Islet precursor cell (in vitro differentiated cells): ENCODE data around the gene CDC26.
A peak's percentile ranks its signal among the peaks of the same experiment; 100 is the strongest.
"Not testable (repeated sequence)": the region's sequence is repeated elsewhere in the genome, so short reads cannot be mapped to it uniquely, and the experiment has no call there.

Experiments
- DNase-seq: peaks from one replicate; pipeline ENCODE4 v3.0.0-alpha.2; 2018

Gene CDC26

DNA sequence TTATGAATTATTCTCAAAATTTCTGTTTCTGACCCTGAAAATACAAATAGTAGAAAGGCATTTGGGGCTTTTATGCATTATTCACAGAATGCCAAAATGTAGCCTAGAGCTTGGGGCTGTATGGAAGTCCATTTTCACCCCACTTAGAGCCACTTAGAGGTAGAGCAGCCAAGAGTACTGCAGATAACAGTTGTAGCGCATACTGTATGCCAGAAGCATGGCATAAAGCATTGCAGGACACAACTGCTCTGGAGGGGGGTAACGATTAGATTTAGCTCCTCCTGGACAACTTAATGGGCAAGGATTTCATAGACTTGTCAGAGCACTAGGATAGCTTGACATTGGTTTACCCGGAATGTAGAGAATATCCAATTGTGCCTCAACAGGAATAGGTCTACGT, 38.3 kb downstream of the CDC26 start:
- DNase-seq: no peak

DNA sequence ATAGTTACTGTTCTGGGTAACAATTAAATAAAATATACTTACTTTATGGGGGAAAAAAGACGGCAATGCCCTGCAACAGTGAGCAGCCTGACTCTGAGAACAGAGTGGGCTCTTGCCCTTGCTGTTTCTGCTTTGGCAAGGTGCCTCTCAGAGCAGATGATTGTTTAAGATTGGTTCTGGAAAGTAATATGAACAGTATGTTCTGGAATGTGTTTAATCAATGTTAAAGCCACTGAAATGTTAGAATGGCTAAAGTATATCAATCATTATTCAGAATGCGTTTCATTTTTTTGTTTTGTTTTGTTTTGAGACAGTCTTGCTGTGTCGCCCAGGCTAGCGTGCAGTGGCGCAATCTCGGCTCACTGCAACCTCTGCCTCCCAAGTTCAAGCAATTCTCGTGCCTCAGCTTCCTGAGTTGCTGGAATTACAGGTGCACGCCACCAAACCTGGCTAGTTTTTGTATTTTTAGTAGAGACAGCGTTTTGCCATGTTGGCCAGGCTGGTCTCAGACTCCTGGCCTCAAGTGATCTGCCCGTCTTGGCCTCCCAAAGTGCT, 39.6 kb downstream of the CDC26 start:
- DNase-seq: not testable (repeated sequence)

- DNase-seq: no peak
Measured at GRCh38 chr9:113231701-113232100, 43.7 kb downstream of the CDC26 start.

DNA sequence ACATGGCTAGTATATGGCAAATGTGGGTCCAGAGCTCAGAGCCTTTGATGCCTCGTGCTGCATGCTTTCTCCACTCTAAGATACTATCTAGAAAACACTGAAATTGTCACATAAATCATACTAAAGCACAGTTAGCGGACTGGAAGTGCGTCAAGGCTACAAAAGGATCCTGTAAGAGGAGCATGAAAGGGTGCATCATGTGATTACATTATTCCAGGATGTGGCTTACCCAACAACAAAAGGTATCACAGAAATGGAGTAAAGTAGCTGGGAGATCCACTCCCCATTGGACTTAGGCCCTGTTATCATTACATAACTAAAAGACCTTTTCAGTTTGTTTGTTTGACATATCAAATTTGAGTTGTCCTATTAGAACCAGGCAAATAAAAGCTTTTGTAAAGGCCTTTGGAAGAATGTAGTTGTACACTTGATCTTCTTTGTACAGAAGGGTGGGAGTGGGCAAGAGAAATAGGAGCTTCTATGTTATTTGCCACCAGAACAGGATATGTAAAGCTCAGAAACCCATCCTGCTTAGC, 47.2 kb downstream of the CDC26 start:
- DNase-seq: no peak

DNA sequence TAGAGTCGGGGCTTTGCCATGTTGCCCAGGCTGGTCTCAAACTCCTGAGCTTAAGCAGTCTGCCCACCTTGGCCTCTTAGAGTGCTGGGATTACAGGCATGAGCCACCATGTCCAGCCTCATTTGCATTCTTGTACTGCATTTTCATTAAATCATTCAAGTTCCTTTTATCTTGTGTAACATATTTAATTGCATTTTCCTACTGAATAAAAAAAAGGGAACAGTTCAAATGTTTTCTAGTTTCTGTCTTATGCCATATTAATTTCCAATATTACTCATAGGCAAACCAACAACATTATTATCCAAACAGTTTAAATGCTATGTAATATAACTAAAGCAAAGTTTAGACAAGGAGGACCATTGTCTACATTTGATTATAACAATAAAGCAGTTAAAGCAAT, 47.9 kb downstream of the CDC26 start:
- DNase-seq: no peak

DNA sequence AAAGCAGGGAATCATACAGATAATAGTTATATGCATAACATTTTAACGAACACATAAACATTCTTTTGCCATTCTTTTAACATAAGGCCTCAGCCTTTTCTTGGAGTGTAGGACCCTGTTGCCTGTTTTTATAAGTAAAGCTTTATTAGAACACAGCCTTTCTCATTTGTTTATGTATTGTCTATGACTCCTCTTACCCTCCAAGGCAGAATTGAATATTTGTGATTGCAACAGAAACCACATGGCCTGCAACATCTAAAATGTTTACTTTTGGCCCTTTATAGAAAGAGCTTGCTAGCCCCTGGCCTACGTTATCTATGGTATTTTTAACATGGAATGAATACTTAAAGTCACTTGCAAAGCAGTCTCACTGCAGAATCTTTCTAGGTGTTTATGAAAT, 51.4 kb downstream of the CDC26 start:
- no peak for DNase-seq

GRCh38 chr9:113222482-113222841, 52.9 kb downstream of the CDC26 start:
- DNase-seq: no peak

DNA sequence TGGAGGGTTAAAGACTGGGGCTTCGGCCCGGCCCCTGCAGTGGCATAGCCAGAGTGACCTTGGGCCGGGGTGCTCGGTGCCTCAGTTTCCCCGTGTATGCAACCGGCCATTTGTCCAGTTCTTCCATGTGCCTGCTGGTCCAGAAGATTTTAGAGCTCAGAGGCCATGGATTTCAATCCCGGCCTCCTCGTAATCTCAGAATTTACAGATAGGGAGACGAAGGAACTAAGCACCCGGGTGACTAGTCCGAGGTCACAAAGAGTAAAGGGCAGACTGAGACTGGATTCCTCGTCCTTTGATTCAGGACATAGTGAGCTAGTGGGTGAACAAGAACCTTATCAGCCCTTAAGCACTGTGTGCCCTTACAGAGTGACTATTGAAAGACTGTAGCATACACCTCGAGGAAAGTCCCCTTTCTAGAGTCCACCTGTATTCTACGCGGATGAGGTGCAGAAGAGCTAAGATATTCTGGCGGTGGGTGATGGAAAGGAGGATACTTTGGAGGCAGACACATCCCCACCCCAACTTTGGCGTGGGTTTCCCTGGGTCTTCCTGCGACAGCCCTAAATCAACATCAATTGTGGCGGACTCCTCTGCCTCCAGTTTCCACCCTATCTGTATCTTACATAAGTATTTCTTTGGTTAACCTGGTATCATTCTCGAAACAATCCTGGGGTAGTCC, 53.4 kb downstream of the CDC26 start:
- DNase-seq: no peak

GRCh38 chr9:113221003-113221799, 54.2 kb downstream of the CDC26 start, which contains the start of the genes FKBP15 and SLC31A1:
TSS of gene FKBP15 (minus strand) at chr9:113221277. CDS start at chr9:113221243, 34 bp downstream.
TSS of gene SLC31A1 (plus strand) at chr9:113221544. CDS start at chr9:113256149, 34,605 bp downstream.
- peak; percentile 99 for DNase-seq

GRCh38 chr9:113220467-113221002, 54.8 kb downstream of the CDC26 start:
- DNase-seq: no peak

DNA sequence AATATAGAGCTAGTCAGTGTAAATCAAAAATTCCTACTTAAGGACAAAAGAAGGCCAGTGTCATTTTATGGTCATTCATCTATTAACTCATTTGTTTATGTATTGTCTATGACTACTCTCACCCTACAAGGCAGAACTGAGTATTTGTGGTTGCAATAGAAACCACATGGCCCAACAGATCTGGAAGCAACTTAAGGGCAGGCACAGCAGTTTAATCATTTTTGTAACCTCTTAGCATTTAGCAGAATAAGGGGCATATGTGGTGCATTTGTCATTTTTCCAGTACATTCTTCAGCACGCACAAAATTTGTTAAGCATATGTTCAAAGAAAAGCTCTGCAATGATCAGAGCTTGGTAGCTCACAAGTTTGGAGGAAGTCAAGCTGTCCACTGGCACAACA, 55.4 kb downstream of the CDC26 start:
- no peak for DNase-seq

GRCh38 chr9:113219186-113219936, 56.0 kb downstream of the CDC26 start:
- no peak for DNase-seq
